Inferior parietal cortex (tissue), 1 donor: ENCODE measurements around the gene DLG5.

ENCODE experiments used
- DNase-seq: peaks from one replicate; pipeline ENCODE4 v3.0.0-alpha.2; 2016; ENCODE audit errors: extremely low spot score

The DLG5 gene

GRCh38 chr10:77911535-77912123, 14.9 kb downstream of the DLG5 start:
- no peak for DNase-seq

DNA sequence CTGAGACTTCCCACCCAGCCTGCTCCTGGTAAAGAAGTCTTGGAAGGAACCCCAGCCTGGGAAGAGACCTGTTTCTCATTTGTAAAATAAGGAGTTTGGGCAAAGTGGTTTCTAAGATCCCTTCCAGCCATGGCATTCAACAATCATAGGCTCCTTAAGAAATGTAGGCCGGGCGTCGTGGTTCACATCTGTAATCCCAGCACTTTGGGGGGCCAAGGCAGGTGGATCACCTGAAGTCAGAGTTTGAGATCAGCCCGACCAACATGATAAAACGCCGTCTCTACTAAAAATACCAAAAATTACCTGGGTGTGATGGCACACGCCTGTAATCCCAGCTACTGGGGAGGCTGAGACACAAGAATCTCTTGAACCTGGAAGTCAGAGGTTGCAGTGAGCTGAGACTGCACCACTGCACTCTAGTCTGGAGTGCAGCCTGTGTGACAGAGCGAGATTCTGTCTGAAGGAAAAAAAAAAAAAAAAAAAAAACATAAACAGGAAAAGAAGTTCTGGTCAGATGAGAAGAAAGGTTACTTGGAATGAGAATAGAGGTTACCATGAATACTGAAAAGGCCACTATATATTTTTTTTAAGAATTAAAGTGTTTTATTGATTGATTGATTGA, 15.9 kb downstream of the DLG5 start:
- DNase-seq: no peak

- no peak for DNase-seq
Measured at GRCh38 chr10:77909749-77910375, 16.7 kb downstream of the DLG5 start.

- no peak for DNase-seq
Measured at GRCh38 chr10:77909021-77909748, 17.4 kb downstream of the DLG5 start.

DNA sequence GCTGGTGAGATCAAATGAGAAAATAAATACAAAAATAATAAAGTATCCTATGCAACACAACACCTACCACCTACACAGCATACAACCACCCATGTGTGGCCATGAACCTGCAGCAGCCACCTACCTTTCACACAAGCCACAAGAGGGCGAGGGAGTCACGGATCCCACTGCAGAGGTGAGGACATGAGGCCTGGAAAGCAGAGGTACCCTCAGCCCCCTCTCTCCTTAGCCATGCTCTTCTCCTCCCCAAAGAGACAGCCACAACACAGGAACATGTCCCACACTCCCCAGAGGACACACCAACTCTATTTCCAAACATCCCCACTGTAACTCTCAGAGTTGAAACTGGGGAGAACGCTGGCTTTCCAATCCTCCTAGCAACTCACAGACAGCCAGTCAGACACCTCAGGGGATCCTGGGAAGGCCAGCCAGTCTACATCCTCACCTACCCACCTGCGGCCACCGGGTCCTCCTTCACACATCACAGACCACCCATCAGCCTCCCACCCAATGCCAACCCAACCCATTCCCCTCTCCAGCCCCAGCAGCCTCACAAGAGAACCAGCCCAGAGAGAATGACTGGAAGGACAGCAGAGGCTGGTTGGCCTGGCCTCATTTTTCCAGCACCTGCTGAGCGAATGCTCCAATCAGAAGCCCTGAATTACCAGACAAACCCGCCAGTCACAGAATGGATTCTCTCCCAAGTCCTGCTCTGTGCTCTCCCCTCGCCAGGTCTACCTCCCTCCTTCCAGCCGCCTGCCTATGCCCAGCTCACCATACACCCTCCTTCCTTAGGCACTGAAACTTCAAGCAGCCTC, 18.4 kb downstream of the DLG5 start:
- DNase-seq: no peak

- no peak for DNase-seq
Measured at GRCh38 chr10:77907462-77907861, 19.1 kb downstream of the DLG5 start.

DNA sequence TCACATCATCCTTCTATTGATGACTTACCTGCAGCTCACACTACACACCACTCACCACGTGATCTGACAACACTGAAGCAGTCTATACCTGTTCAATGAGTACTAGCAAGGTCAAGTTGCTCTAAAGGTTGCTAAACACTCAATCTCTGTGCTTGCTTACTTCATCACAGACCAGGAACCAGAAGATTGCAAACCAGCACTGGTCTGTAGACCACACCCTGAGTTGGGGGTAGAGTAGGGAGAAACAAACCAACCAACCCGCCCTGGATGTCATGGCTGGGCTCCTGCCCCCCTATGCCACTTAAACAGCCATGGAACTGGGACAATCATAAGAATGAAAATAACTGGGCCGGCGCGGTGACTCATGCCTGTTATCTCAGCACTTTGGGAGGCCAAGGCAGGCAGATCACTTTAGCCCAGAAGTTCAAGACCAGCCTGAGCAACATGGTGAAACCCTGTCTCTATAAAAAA, 19.6 kb downstream of the DLG5 start:
- no peak for DNase-seq

DNA sequence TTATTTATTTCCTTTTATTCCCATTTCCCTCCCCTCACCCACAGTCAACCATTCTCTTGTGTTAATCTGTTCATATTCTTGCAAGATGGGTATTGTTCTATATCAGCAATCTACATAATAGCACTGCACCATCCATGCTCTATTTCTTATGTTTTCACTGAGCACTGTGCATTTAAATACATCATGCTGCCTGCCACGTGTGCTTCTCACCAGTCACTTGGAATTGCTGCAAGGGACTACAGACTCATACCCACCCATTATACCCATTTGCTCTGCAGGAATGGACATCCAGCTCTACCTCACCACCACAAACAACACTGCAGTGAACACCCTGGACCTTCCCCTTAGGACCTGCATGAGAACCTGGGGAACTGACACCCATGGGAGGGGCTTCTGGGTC, 20.8 kb downstream of the DLG5 start:
- DNase-seq: no peak

DNA sequence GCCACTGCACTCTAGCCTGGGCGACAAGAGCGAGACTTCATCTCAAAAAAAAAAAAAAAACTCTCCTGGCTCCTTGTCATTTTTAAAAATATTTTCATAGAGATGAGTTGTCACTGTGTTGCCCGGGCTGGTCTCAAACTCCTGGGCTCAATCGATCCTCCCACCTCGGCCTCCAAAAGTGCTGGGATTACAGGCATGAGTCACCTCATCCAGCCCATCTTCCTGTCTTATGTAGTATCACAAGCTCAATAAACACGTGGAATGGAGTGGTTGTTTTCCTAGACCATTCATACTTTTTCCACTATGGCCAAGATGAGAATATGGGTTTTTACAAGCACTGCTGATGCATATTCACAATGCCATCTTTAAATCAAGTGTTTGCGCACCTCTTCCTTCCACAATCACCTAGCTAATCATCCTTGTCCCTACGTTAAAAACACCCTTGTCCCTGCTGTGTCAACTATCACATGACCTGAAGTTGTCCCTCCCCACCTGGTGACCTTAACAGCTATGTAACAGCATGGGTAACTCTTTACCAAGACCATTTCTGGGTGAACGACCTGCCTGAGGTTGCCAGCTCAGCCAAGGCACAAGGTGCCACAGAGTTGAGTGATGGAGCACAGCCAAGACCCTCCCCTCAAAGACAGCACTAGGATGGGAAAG, 21.3 kb downstream of the DLG5 start:
- DNase-seq: no peak

GRCh38 chr10:77904100-77904840, 22.3 kb downstream of the DLG5 start:
- no peak for DNase-seq

DNA sequence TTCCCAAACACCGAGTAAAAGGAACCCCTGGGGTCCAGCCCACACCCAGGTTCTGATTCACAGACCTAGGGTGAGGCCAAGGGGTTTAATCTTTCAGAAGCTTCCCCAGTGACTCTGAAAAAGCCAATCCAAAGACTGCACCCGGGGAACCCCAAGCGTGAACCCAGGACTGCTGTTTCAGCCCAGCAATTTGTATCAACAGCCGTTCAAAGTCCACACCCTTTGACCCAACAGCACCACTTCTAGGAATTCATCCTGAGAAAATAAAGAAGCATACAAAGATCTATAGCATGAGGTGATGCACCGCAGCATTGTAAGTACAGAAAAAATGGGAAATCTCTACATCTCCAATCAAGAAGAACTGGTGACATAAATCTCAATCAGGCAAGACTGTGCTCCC, 24.4 kb downstream of the DLG5 start:
- DNase-seq: no peak

- no peak for DNase-seq
Measured at GRCh38 chr10:77901743-77902142, 24.8 kb downstream of the DLG5 start.

- DNase-seq: no peak
Measured at GRCh38 chr10:77899690-77900089, 26.9 kb downstream of the DLG5 start.

DNA sequence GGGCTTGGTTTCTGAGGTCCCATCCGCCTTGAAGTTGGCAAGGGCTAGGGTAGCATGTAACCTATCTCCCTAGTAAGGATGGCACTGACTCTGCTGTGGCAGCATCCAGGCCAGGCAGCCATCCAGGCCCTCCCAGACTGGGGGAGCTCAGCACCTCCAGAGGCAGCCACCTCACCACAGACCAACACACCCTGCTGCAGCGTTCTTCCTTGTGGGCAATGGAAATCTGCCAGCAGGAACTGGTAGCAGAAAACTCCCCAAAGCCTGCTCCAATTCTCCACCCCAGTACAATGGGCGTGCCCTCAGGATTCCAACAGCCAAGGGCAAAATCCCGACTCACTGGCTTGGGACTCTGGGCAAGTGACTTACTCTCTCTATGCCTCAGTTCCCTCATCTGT, 27.5 kb downstream of the DLG5 start:
- DNase-seq: no peak

- no peak for DNase-seq
Measured at GRCh38 chr10:77898323-77899079, 28.1 kb downstream of the DLG5 start.

DNA sequence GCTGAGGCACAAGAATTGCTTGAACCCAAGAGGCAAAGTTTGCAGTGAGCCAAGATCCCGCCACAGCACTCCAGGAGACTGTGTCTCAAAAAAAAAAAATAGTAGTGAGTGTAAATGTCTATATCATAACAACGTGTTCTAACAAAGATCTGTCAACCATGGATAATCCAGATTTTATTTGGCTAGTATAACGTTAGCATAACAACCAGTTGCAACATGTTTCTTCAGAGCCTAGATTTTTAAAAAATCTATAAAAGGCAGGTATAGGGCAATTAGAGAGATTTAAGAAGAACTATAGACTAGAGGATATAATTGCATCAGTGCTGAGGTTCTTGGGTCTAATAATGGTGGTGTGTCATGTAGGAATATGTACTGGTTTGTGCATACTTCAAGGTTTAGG, 30.5 kb downstream of the DLG5 start:
- no peak for DNase-seq

DNA sequence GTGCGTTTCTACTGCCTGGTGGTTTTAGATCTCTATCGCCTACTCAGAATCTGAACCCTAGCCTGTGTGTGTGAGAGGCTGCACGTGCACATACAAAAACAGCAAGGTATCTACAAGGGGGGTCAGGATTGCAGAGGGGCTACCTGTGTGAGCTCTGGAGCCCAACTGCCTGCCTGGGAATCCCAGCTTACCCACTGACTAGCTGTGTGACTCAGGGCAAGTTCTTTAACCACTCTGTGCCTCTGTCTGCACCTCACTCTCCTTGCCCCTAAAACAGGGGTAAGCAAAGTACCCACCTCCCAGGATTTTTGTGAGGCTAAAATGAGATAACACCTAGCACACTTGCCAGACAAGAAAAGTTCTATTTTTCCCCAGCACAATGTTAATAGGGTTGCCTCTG, 32.5 kb downstream of the DLG5 start:
- DNase-seq: no peak

DNA sequence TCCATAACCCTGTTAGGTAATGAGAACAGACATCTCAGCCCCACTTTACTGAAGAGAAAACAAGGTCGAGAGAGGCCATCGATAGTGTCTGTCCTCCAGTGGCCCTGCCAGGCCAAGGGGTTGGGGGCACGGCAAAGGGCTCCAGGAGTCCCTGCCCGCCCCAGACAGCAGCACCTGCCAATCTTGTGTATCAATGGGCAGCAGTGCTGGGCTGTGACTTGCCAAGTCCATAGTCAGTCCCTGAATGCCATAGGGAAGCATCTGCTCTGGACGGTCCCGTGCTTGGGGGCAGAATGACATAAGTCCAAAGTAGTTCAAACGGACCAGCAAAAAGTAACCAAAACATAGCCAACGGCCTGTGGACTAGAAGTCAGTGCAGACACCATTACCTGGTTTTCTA, 33.2 kb downstream of the DLG5 start:
- no peak for DNase-seq

GRCh38 chr10:77892761-77893160, 33.8 kb downstream of the DLG5 start:
- no peak for DNase-seq
